HEK293 (cell line): ENCODE results near the gene SLC9A5.

Experiments used
- CTCF ChIA-PET: fragments of 350-600 bp; formaldehyde crosslinking; extraction: SDS; loops from one replicate; lab custom pipeline; 2021; ENCODE audit warnings: antibody characterized with exemption; lab: Yijun Ruan, JAX
- POLR2A ChIA-PET: fragments of 300-600 bp; formaldehyde crosslinking; extraction: SDS; loops from one replicate; lab custom pipeline; 2020; ENCODE audit warnings: antibody characterized with exemption, inconsistent platforms; lab: Yijun Ruan, JAX
- H3K27ac ChIP-seq: fragments of 200-500 bp; sonication (Bioruptor generic); 2 replicates; pipeline ENCODE4 v1.5.1; 2014; ENCODE audit warnings: low read depth, low read length, control low read depth, inconsistent platforms; ENCODE audit errors: extremely low read depth
- H3K36me3 ChIP-seq, 2 experiments: fragments of 200-500 bp in 1 of 2; sonication (Bioruptor generic) in 1 of 2; 1 replicate in 1 of 2; 2 replicates in 1 of 2; pipeline ENCODE4 v1.5.1; 2014 to 2017; ENCODE audit warnings: inconsistent platforms in 2 of 2, low read length in 2 of 2; ENCODE audit not compliant: control insufficient read depth in 2 of 2, insufficient read depth in 1 of 2
- H3K4me1 ChIP-seq: fragments of 200-500 bp; sonication (Bioruptor generic); 2 replicates; pipeline ENCODE4 v1.5.1; 2014; ENCODE audit warnings: mild to moderate bottlenecking, low read length, inconsistent platforms; ENCODE audit not compliant: control insufficient read depth, insufficient read depth
- H3K4me3 ChIP-seq: 2 replicates; pipeline ENCODE4 v1.5.1; 2011; ENCODE audit warnings: low read depth, mild to moderate bottlenecking, control low read depth, low read length, moderate library complexity
- H3K9me3 ChIP-seq: fragments of 200-500 bp; sonication (Bioruptor generic); 2 replicates; pipeline ENCODE4 v1.5.1; 2014; ENCODE audit warnings: low read depth, low read length, inconsistent platforms; ENCODE audit not compliant: control insufficient read depth, insufficient read depth
- KLF10 ChIP-seq: fragments of 450-650 bp; IDR thresholded peaks from 2 replicates; pipeline ENCODE4 v1.5.1; 2018; ENCODE audit warnings: missing biosample characterization, mild to moderate bottlenecking, missing genetic modification characterization
- MYNN ChIP-seq: fragments of 450-650 bp; formaldehyde crosslinking; IDR thresholded peaks from 2 replicates; pipeline ENCODE4 v1.5.1; 2016; ENCODE audit warnings: missing biosample characterization, missing genetic modification characterization, borderline replicate concordance
- PRDM2 ChIP-seq: fragments of 450-650 bp; formaldehyde crosslinking; IDR thresholded peaks from 2 replicates; pipeline ENCODE4 v1.5.1; 2016; ENCODE audit warnings: missing biosample characterization, missing genetic modification characterization, borderline replicate concordance
- PRDM6 ChIP-seq: fragments of 450-650 bp; formaldehyde crosslinking; IDR thresholded peaks from 2 replicates; pipeline ENCODE4 v1.5.1; 2017; ENCODE audit warnings: missing biosample characterization, missing genetic modification characterization
- SP2 ChIP-seq: fragments of 450-650 bp; formaldehyde crosslinking; IDR thresholded peaks from 2 replicates; pipeline ENCODE4 v1.5.1; 2016; ENCODE audit warnings: missing biosample characterization, missing genetic modification characterization
- ZBTB17 ChIP-seq: fragments of 450-650 bp; formaldehyde crosslinking; IDR thresholded peaks from 2 replicates; pipeline ENCODE4 v1.5.1; 2016; ENCODE audit warnings: missing biosample characterization, missing genetic modification characterization
- ZFHX2 ChIP-seq: fragments of 450-650 bp; formaldehyde crosslinking; conservative IDR thresholded peaks from 2 replicates; pipeline ENCODE4 v1.5.1; 2016; ENCODE audit warnings: missing biosample characterization, missing genetic modification characterization
- ZFP3 ChIP-seq: fragments of 450-650 bp; formaldehyde crosslinking; IDR thresholded peaks from 2 replicates; pipeline ENCODE4 v1.5.1; 2016; ENCODE audit warnings: low read depth, missing biosample characterization, missing genetic modification characterization
- ZNF114 ChIP-seq: fragments of 450-650 bp; formaldehyde crosslinking; IDR thresholded peaks from 2 replicates; pipeline ENCODE4 v1.5.0; 2017; ENCODE audit warnings: missing biosample characterization, missing genetic modification characterization
- ZNF18 ChIP-seq: fragments of 450-650 bp; formaldehyde crosslinking; IDR thresholded peaks from 2 replicates; pipeline ENCODE4 v1.5.1; 2016; ENCODE audit warnings: missing biosample characterization, missing genetic modification characterization
- ZNF184 ChIP-seq: fragments of 450-650 bp; IDR thresholded peaks from 2 replicates; pipeline ENCODE4 v1.5.1; 2018; ENCODE audit warnings: missing biosample characterization, mild to moderate bottlenecking, missing genetic modification characterization
- ZNF280C ChIP-seq: fragments of 450-650 bp; formaldehyde crosslinking; IDR thresholded peaks from 2 replicates; pipeline ENCODE4 v1.5.1; 2016; ENCODE audit warnings: missing biosample characterization, missing genetic modification characterization
- ZNF394 ChIP-seq: fragments of 450-650 bp; formaldehyde crosslinking; IDR thresholded peaks from 2 replicates; pipeline ENCODE4 v1.5.1; 2016; ENCODE audit warnings: missing biosample characterization, missing genetic modification characterization, mild to moderate bottlenecking, moderate library complexity, borderline replicate concordance
- ZNF549 ChIP-seq: fragments of 450-650 bp; IDR thresholded peaks from 2 replicates; pipeline ENCODE4 v1.5.1; 2018; ENCODE audit warnings: missing biosample characterization, missing genetic modification characterization, mild to moderate bottlenecking, inconsistent platforms, moderate library complexity
- ZNF555 ChIP-seq: fragments of 450-650 bp; formaldehyde crosslinking; conservative IDR thresholded peaks from 2 replicates; pipeline ENCODE4 v1.5.1; 2017; ENCODE audit warnings: missing biosample characterization, mild to moderate bottlenecking, missing genetic modification characterization, inconsistent platforms
- ZNF654 ChIP-seq: fragments of 450-650 bp; formaldehyde crosslinking; IDR thresholded peaks from 2 replicates; pipeline ENCODE4 v1.5.1; 2016; ENCODE audit warnings: low read depth, missing biosample characterization, missing genetic modification characterization
- ZNF670 ChIP-seq: fragments of 450-650 bp; formaldehyde crosslinking; IDR thresholded peaks from 2 replicates; pipeline ENCODE4 v1.5.1; 2016; ENCODE audit warnings: missing biosample characterization, missing genetic modification characterization, low read depth
- ZNF704 ChIP-seq: fragments of 450-650 bp; formaldehyde crosslinking; IDR thresholded peaks from 2 replicates; pipeline ENCODE4 v1.5.1; 2016; ENCODE audit warnings: missing biosample characterization, missing genetic modification characterization
- ZNF747 ChIP-seq: fragments of 450-650 bp; formaldehyde crosslinking; IDR thresholded peaks from 2 replicates; pipeline ENCODE4 v1.5.1; 2016; ENCODE audit warnings: missing biosample characterization, missing genetic modification characterization
- ZNF830 ChIP-seq: fragments of 450-650 bp; IDR thresholded peaks from 2 replicates; pipeline ENCODE4 v1.5.0; 2018; ENCODE audit warnings: missing biosample characterization, missing genetic modification characterization, low read depth, mild to moderate bottlenecking, moderate library complexity

SLC9A5 gene

GRCh38 chr16:67227567-67227921, 21.2 kb upstream of the SLC9A5 start:
- H3K4me1 ChIP-seq = no peaks in the 10 kb centered on the region
- peak overlapping the region; percentile 93 for H3K4me3 ChIP-seq
- ChIA-PET POLR2A (interaction anchor here (0.9 to 10.0 kb wide), 9 partner anchors 10 to 210 kb away, joined by 3 to 109 read pairs (median 6); partner anchors contain the start of genes FHOD1 and SLC9A5), CTCF (interaction anchor here (0.7 to 1.1 kb wide), 3 partner anchors 17 to 48 kb away, joined by 3 read pairs; no protein-coding TSS in a partner anchor)
- no peaks in the 10 kb centered on the region for H3K9me3 ChIP-seq
- H3K27ac ChIP-seq = no peak overlapping the region; the same call in 1 of the 2 replicates
- H3K36me3 ChIP-seq = peaks cover 4 to 47% of the 10 kb centered on the region in 2 experiments; a peak in 2 of 3 replicates
- no peak for TF ChIP-seq MYNN
- TF ChIP-seq ZNF830 (tag by site-specific recombination) = no peak
- no peak for TF ChIP-seq ZNF670 (tag by site-specific recombination)
- TF ChIP-seq ZNF114 (tag by site-specific recombination) = no peak
- no peak for TF ChIP-seq ZNF184
- TF ChIP-seq SP2 (tag by site-specific recombination) = no peak
- no peak for TF ChIP-seq ZNF18 (tag by site-specific recombination)
- TF ChIP-seq PRDM6 (tag by site-specific recombination) = no peak
- no peak for TF ChIP-seq ZBTB17 (tag by site-specific recombination)
- no peak for TF ChIP-seq ZNF555 (tag by site-specific recombination)
- TF ChIP-seq ZNF747 (tag by site-specific recombination) = no peak
- TF ChIP-seq ZNF654 (tag by site-specific recombination) = no peak
- no peak for TF ChIP-seq KLF10 (tag by site-specific recombination)
- no peak for TF ChIP-seq ZFP3
- no peak for TF ChIP-seq ZNF394
- TF ChIP-seq ZNF704 (tag by site-specific recombination) = no peak
- no peak for TF ChIP-seq ZFHX2 (tag by site-specific recombination)
- no peak for TF ChIP-seq PRDM2
- no peak for TF ChIP-seq ZNF280C (tag by site-specific recombination)
- no peak for TF ChIP-seq ZNF549 (tag by site-specific recombination)
